Fibroblast of peridontal ligament (primary cell): ENCODE data around the gene PIK3IP1.
"Not testable (repeated sequence)": the region's sequence is repeated elsewhere in the genome, so short reads cannot be mapped to it uniquely, and the experiment has no call there.

Experiments used
- DNase-seq: peaks from one replicate; pipeline ENCODE4 v3.0.0-alpha.2; 2010; ENCODE audit errors: extremely low read depth

The PIK3IP1 gene

DNA sequence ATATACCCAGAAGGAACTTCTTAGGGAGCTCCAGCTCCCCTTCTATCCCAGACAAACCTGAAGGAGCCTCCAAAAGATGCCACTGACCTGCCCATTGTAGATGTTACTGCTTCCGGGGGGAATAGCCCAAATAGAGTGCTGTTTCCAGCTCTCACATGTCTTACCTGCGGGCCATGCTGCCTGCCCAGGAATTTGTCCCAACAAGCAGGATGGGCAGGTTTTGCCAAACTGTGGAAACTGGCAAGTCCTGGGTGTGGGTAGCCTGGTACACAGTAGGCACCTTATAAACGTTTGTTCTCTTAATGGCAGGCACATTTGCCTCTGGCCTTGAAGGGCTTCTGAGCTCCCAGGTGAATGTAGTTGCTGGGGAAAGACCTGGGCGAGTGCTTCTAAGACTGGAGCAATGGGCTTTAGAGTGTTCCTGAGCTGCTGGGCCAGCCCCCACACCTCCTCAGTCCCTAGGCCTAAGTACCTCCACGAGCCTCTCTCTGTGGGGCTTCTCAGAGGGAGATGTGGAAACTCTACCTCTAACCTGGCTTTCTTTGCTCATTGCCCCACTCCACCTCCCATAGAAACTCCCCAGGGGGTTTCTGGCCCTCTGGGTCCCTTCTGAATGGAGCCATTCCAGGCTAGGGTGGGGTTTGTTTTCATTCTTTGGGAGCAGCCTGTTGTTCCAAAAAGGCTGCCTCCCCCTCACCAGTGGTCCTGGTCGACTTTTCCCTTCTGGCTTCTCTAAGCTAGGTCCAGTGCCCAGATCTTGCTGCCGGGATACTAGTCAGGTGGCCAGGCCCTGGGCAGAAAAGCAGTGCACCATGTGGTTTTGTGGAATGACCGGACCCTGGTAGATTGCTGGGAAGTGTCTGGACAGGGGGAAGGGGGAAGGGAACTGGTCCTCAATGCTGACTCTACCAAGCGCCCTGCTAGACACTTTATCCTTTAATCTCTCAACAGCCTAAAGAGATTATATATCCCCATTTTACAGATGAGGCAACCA lies 43.0 kb downstream of the PIK3IP1 start:
- DNase-seq, result no peak

DNA sequence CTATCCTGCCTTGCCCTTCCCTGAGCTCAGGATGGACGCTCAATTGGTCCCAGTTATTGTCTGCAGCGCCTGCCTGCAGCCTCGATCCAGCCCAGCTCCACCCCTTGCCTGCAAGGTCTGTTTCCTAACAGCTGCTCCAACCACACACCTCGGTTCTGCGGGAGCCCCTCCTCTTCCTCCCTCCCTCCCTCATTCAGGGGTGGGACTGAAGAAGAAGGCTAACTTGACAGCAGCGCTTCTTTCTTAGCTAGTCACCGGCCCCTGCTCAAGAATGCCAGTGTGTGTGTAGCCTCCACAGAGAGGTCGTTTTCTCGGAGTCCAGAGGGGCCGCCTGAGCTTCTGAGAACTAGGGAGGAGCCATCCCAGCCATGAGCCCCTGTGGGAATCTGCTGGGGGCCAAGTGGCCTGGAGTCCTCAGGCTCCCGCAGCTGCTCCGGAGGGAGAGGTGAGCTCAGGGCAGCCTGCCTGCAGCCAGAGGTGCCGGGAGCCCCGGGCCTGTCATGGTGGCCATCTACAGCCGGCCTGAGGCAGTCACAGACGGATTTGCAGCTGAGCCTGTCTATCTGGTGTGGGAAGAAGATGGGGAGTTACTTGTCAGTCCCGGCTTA lies 44.0 kb downstream of the PIK3IP1 start:
- peak; percentile 86 for DNase-seq

DNA sequence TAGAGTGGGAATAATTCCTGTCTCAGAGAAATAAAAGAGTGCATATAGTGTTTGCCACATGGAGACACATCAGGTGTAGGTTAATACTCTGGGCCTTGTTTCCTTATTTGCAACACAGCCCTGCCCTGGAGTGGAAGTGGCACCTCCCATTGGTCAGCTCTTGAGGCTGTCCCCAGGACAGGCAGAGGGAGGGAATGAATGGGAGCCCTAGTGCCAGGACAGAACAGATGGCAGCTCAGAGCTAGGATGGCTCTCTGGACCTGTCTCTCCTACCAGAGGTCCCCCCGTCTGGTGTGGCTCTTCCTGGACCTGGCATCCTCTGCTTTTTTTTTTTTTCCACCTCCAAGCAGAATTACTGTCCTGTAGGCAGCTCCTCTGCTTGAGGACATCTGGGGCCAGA lies 44.6 kb downstream of the PIK3IP1 start:
- no peak for DNase-seq

DNA sequence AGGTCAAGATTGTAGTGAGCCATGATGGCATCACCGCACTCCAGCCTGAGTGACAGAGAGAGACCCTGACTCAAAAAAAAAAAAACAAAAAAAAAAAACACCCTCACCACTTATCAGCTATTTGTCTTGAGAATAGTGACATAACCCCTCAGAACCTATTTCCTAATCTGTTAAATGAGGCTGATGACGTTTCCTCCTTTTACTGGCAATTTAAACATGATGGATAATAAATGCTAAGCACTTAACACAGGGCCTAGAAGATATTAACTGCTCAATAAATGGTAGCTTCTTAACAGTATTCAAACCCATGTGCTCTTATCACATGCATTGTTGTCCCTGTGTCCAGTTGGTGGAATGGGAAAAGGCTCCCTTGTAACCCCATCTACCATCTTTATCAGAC lies 45.6 kb downstream of the PIK3IP1 start:
- DNase-seq, result no peak

DNA sequence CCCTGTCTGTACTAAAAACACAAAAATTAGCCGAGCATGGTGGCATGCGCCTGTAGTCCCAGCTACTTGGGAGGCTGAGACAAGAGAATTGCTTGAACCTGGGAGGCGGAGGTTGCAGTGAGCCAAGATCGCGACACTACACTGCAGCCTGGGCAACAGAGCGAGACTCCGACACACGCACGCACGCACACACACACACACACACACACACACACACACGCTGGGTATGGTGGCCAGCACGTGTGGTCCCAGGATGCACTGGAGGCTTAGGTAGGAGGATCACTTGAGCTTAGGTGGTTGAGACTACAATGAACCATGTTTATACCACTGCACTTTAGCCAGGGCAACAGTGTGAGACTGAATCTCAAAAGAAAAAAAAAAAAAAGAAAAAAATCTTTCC lies 46.3 kb downstream of the PIK3IP1 start:
- not testable (repeated sequence) for DNase-seq

DNA sequence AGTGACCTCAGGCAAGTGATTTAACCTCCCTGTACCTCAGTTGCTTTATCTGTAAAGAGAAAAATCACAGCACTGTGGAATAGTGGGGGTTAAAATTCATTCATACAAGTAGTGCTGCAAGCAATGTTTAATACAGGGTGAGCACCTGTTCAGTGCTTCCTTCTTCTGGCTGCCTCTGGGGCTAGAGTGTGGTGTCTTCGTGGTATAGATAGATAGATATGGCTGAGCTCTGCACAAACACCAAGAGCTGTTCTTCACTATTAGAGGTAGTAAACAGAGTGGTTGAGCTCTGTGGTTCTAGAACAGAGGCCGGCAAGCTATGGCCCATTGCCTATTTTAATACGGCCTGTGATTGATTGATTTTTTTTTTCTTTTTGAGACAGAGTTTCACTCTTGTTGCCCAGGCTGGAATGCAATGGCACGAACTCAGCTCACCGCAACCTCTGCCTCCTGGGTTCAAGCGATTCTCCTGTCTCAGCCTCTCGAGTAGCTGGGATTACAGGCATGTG lies 47.3 kb downstream of the PIK3IP1 start:
- no peak for DNase-seq

DNA sequence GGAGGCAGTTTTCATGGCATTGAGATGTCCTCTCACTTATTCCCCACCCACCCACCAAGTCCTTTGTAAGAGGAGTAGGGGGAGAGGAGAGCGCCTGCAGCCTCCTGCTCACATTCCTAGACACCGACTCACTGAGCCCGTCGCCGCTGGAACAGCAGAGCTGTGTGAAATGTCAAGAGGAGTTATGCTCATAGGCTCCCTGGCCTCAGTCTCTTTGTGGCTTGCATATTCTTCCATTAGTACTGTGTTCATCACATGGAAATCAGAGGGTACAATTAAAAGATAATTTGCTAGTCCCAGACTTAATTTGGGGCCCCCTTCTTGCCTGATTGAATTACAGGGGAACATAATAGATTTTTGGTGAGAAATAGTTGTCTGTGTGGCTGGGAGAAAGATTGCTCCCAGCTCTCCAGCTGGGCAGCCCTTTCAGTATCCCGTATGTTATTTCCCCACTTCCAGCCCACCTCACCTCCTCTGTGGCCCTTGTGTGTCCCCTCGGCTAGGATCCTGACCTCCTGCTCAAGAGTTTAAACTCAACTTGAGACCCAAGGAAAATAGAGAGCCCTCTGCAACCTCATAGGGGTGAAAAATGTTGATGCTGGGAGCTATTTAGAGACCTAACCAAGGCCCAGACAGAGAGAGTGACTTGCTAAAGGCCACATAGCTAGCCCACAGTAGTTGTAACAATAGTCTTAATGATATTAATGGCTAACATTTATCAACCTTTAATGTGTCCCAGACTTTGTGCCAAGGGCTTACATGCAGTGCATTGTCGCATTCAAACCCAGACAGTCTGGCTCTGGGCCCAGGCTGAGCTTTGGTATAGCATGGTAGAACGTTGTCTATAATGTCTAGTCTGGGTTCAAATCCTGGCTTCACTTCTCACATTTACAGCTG lies 48.0 kb downstream of the PIK3IP1 start:
- peak; percentile 60 for DNase-seq

DNA sequence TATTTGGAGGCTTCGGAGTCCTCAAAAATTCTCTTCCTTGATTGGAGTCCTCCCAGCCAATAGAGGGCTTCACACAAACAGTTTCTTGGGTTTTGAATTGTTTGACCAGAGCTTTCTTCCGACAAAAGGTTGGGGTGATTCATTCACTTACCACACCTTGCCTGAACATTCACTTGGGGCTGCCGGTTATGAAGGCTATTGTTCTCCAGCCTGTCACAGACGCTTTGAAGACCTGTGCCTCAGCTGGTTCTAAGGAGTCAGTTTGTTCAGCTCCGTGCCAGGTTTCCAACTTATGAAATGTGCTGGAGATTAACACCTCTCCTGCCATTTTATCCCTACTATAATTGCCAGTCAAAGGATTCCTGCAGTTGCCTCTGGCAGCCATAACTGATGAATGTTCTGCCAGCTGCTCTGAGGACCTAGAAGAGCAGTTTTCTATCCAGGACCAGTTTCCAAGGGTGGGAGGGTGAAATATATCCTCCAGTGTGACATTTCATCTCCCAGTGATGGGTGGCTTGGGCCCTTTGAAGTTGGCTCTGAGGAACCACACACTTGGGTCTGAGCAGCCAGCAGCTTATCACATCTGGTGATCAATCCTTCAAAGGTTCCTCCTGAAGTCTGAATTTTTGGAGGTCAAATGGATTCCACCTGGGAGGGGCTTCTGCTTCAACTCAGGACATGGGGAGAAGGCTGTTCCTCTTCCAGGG lies 48.8 kb downstream of the PIK3IP1 start:
- DNase-seq, result no peak

DNA sequence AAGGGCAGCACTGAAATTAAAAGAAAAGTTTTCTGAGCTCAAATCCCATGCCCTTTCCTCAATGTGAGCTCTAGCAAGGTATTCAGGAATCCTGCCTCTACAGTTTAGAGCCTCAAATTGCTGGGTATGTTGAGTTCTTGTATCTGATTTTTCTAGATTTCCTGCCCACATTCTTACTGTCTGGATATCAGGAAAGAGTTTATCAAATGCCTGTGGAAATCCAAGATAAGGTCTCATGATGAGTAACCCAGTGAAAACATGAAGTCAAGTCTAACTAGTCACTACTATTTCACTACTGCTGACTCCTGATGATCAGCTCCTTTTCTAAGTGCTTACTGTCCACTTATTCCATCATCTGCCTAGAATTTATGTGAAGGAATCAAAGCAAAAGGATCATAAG lies 50.4 kb downstream of the PIK3IP1 start:
- no peak for DNase-seq

DNA sequence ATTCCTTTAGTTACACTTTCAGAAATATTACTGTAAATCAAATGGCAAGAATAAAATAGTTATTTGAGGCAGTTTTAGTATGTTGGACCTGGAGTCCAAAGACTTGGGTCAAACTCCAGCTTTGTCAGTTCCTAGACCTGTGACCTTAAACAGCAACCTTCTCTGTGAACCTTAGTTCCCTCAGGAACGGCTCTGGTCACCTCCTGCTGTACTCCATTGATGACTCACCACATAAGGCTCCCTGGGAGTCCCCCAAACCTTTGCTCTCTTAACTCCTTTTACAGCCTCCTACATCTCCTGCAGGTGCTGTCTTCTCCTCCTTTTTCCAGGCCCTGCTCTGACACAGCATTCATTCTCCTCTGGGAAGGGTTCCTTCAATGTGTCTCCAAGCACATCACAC lies 51.1 kb downstream of the PIK3IP1 start:
- DNase-seq, result no peak

DNA sequence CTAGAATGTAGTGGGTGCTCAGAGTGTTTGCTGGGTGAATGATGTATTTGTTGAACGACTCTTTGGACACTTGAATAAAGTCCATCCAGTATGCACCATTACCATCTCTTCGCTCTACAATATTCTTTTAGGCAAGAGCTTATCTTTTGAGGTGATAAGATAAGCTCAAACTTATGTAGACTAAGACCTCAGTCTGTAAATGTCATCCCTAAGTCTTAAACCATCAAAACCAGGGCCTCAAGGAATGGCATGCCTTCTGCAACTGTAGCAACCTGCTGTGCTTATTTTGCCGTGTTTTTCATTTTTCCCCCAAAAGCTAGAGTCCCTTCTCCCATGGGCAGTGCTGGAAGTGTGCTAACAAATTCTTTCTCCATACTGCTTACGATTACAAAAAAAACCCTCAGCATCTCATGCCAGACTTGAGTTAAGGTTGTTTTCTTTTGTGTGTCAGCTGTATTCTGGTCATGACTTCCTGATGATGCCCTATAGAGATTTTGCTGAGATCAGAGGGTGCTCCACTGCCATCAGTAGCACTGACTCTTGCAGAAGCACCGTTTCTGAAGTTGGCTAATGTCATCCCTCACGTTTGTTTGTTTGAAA lies 52.4 kb downstream of the PIK3IP1 start:
- peak; percentile 29 for DNase-seq

DNA sequence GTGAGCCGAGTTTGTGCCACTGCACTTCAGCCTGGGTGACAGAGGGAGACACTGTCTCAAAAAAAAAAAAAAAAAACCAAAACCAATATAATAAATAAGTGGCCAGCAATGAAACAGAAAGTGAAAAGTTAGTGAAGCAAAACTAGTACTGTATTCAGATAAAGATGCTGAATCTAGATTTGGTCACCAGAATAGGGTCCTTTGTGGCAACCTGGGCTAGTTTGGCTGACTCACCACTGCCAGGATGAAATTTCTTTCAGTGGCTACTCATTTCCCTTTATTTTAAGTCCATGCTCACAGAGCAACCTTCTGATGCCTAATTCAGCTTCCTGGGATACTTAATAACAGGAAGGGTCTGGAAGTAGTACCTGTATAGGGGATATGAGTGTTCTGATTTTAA lies 54.2 kb downstream of the PIK3IP1 start:
- DNase-seq, result no peak

DNA sequence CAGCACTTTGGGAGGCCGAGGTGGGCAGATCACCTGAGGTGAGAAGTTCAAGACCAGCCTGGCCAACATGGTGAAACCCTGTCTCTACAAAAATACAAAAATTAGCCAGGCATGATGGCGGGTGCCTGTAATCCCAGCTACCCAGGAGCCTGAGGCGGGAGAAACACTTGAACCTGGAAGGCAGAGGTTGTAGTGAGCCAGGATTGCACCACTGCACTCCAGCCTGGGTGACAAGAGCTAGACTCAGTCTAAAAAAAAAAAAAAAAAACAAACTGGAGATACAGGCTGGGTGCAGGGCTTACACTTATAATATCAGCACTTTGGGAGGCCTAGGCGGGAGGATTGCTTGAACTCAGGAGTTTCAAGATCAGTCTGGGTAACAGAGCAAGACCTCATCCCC lies 56.2 kb downstream of the PIK3IP1 start:
- not testable (repeated sequence) for DNase-seq

DNA sequence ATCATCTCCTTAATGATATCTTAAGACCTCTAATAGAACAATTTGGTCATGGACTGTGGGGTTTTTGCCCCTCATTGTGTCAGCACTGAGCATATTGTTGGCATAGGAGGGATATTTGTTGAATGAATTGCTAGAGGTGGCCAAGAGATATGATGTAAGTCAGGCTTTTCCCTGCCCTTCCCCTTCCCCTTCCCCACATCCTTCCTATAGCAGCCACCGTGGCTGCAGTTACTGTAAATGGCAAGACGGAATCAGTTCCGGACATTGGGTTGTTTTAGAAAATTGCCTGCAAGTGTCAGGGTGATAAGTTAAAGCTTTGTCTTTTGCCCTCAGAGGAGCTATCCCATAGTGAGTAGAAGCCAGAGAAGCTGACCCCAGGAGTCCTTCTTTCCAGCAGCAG lies 57.2 kb downstream of the PIK3IP1 start:
- DNase-seq, result no peak

DNA sequence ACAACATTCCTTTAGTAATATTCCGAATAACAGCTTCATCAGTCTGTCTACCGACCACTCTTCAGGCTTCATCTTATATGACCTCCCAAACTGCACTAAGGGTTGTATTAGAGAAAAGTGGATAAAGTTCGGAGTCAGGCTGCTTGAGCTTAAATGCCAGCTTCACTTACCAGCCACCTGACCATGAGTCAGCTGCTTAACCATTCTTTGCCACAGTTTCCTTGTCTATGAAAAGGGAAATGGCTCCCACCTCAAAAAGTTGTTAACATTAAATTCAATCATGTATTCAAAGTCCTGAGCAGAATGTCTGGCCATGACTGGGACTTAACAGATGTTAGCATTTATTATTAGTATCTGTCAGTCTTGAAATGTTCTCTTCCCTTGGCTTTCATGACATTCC lies 59.3 kb downstream of the PIK3IP1 start:
- DNase-seq, result no peak
